OCI-LY1 (cell line): ENCODE results near the gene SH3BGRL3.

Source experiments
- H2AFZ ChIP-seq: fragments of 200-600 bp; sonication (generic), shearing (Covaris generic); 2 replicates; pipeline ENCODE4 v1.6.0; 2014; ENCODE audit warnings: antibody characterized with exemption, mild to moderate bottlenecking, low read length
- H3F3A ChIP-seq: fragments of 200-600 bp; sonication (generic), shearing (Covaris generic); 2 replicates; pipeline ENCODE4 v1.6.0; 2014; ENCODE audit warnings: mild to moderate bottlenecking, antibody characterized with exemption, low read length, moderate library complexity; ENCODE audit not compliant: insufficient read depth
- H3K27ac ChIP-seq: fragments of 200-600 bp; sonication (generic); 2 replicates; pipeline ENCODE4 v1.5.1; 2014; ENCODE audit warnings: low read length, mixed run types, mild to moderate bottlenecking, low read depth; ENCODE audit not compliant: poor library complexity, severe bottlenecking
- H3K27me3 ChIP-seq: fragments of 200-600 bp; sonication (generic); 2 replicates; pipeline ENCODE4 v1.6.0; 2014; ENCODE audit warnings: antibody characterized with exemption, mild to moderate bottlenecking, low read length, moderate library complexity; ENCODE audit not compliant: insufficient read depth
- H3K36me3 ChIP-seq: fragments of 200-600 bp; sonication (generic); 2 replicates; pipeline ENCODE4 v1.6.1; 2014; ENCODE audit warnings: mild to moderate bottlenecking, antibody characterized with exemption, low read length, moderate library complexity, mixed read lengths; ENCODE audit not compliant: insufficient read depth
- H3K4me1 ChIP-seq: fragments of 200-600 bp; sonication (generic); 2 replicates; pipeline ENCODE4 v1.5.1; 2014; ENCODE audit warnings: mild to moderate bottlenecking, low read length, moderate library complexity; ENCODE audit not compliant: insufficient read depth, severe bottlenecking
- H3K4me2 ChIP-seq: fragments of 200-600 bp; sonication (generic), shearing (Covaris generic); 2 replicates; pipeline ENCODE4 v1.6.1; 2014; ENCODE audit warnings: low read length
- H3K4me3 ChIP-seq: fragments of 200-600 bp; sonication (generic); 2 replicates; pipeline ENCODE4 v1.5.1; 2014; ENCODE audit warnings: low read length, low read depth, mild to moderate bottlenecking, mixed read lengths; ENCODE audit not compliant: poor library complexity, severe bottlenecking
- H3K79me2 ChIP-seq: fragments of 200-600 bp; shearing (Covaris generic); 2 replicates; pipeline ENCODE4 v1.6.1; 2016; ENCODE audit warnings: mixed run types, low read length, mixed read lengths; ENCODE audit not compliant: insufficient read depth
- H3K9ac ChIP-seq: fragments of 200-600 bp; sonication (generic), shearing (Covaris generic); 2 replicates; pipeline ENCODE4 v1.6.1; 2014; ENCODE audit warnings: mild to moderate bottlenecking, low read length, mixed read lengths
- H3K9me2 ChIP-seq: fragments of 200-600 bp; sonication (generic), shearing (Covaris generic); 2 replicates; pipeline ENCODE4 v1.6.1; 2014; ENCODE audit warnings: low read depth, mild to moderate bottlenecking, low read length, mixed read lengths
- H3K9me3 ChIP-seq: fragments of 200-600 bp; shearing (Covaris generic); 2 replicates; pipeline ENCODE4 v1.6.1; 2014; ENCODE audit warnings: low read length, mixed read lengths
- H4K20me1 ChIP-seq: fragments of 200-600 bp; sonication (generic), shearing (Covaris generic); 2 replicates; pipeline ENCODE4 v1.6.0; 2016; ENCODE audit warnings: mild to moderate bottlenecking, low read length; ENCODE audit not compliant: insufficient read depth
- EZH2 ChIP-seq: fragments of 200-600 bp; sonication (generic), shearing (Covaris generic); IDR thresholded peaks from 2 replicates; pipeline ENCODE4 v1.8.0; 2017; ENCODE audit warnings: borderline replicate concordance, mixed run types, mild to moderate bottlenecking, antibody characterized with exemption, low read length, moderate library complexity, mixed read lengths
- TF ChIP-seq, protein P1 (sequence below): fragments of 200-600 bp; sonication (generic), shearing (Covaris generic); IDR thresholded peaks from 2 replicates; pipeline ENCODE4 v1.5.1; 2017; ENCODE audit warnings: mild to moderate bottlenecking, antibody characterized with exemption, low read length, moderate library complexity, mixed read lengths

The SH3BGRL3 gene

GRCh38 chr1:26293911-26294463 is 14.1 kb downstream of the SH3BGRL3 start:
- no peak overlapping the region for H3K4me2 ChIP-seq
- H3K79me2 ChIP-seq = no peaks in the 10 kb centered on the region
- H3K9me3 ChIP-seq = no peaks in the 10 kb centered on the region
- no peak overlapping the region for H3K4me3 ChIP-seq
- H3K36me3 ChIP-seq = peaks cover 35% of the 10 kb centered on the region; the same call in 1 of the 2 replicates
- H3K4me1 ChIP-seq = peaks cover 47% of the 10 kb centered on the region
- TF ChIP-seq EZH2 = no peak
- TF ChIP-seq, protein P1, sequence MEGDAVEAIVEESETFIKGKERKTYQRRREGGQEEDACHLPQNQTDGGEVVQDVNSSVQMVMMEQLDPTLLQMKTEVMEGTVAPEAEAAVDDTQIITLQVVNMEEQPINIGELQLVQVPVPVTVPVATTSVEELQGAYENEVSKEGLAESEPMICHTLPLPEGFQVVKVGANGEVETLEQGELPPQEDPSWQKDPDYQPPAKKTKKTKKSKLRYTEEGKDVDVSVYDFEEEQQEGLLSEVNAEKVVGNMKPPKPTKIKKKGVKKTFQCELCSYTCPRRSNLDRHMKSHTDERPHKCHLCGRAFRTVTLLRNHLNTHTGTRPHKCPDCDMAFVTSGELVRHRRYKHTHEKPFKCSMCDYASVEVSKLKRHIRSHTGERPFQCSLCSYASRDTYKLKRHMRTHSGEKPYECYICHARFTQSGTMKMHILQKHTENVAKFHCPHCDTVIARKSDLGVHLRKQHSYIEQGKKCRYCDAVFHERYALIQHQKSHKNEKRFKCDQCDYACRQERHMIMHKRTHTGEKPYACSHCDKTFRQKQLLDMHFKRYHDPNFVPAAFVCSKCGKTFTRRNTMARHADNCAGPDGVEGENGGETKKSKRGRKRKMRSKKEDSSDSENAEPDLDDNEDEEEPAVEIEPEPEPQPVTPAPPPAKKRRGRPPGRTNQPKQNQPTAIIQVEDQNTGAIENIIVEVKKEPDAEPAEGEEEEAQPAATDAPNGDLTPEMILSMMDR = no peak
- no peak overlapping the region for H3K27ac ChIP-seq
- no peaks in the 10 kb centered on the region for H3K27me3 ChIP-seq
- no peaks in the 10 kb centered on the region for H3K9me2 ChIP-seq
- no peaks in the 10 kb centered on the region for H4K20me1 ChIP-seq
- no peak overlapping the region for H3K9ac ChIP-seq
- peaks cover 5% of the 10 kb centered on the region; the same call in 1 of the 2 replicates for H3F3A ChIP-seq
- H2AFZ ChIP-seq = no peak overlapping the region

- Histone ChIP-seq H3K9me2 (no peaks in the 10 kb centered on the region), H3K27me3 (no peaks in the 10 kb centered on the region), H3F3A (peaks cover under 1% of the 10 kb centered on the region; the same call in 1 of the 2 replicates), H3K9me3 (no peaks in the 10 kb centered on the region), H3K27ac (no peak overlapping the region), H3K79me2 (no peaks in the 10 kb centered on the region), H3K36me3 (peaks cover 35% of the 10 kb centered on the region; the same call in 1 of the 2 replicates), H3K4me3 (no peak overlapping the region), H3K4me2 (no peak overlapping the region), H3K4me1 (peaks cover 47% of the 10 kb centered on the region), H4K20me1 (no peaks in the 10 kb centered on the region), H3K9ac (no peak overlapping the region), H2AFZ (no peak overlapping the region)
- no peak for TF ChIP-seq EZH2
- TF ChIP-seq, protein P1 = no peak
Measured at GRCh38 chr1:26295194-26296138, 15.6 kb downstream of the SH3BGRL3 start.

DNA sequence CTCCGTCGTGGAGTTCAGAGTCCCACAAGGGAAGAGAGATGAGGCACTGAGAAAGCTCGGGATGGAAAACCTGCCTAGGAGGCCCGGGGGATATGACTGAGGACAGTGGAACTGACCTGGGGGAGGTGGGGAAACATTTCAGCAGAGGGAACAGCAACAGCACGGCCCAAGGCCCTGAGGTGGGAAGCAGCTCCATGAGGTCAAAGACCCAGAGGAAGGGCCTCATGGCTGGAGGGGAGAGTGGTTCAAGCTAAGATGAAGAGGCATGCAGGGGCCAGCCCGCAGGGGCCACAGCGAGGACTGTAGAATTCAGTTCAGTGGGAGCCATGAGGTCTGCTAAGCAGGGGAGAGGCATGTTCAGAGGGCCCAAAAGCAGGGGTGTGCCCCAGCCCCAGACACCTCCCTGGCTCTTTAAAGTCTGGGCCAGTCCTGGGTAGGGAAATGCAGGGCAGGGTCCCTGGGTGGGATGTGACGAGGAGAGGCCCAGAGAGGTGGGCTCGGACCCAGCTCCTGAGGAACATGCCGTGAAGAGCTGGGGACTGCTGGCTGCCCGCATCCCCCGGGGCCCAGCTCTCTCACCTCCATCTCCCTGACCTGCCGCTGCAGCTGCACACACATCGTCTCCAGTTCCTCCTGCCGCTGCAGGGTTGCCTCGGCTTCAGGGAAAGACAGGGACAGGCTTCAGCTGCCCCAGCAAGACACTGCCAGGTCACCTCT is 16.6 kb downstream of the SH3BGRL3 start:
- H3K9me3 ChIP-seq = no peaks in the 10 kb centered on the region
- H3K4me1 ChIP-seq = peaks cover 47% of the 10 kb centered on the region
- no peak overlapping the region for H2AFZ ChIP-seq
- no peaks in the 10 kb centered on the region for H3K9me2 ChIP-seq
- no peaks in the 10 kb centered on the region for H3K27me3 ChIP-seq
- no peak overlapping the region for H3K4me3 ChIP-seq
- H3K4me2 ChIP-seq = no peak overlapping the region
- peaks cover 45% of the 10 kb centered on the region; the same call in 1 of the 2 replicates for H3K36me3 ChIP-seq
- no peak for TF ChIP-seq EZH2
- TF ChIP-seq, protein P1 = no peak
- H3K79me2 ChIP-seq = no peaks in the 10 kb centered on the region
- H3F3A ChIP-seq = no peaks in the 10 kb centered on the region
- no peaks in the 10 kb centered on the region for H4K20me1 ChIP-seq
- no peak overlapping the region for H3K9ac ChIP-seq
- no peak overlapping the region for H3K27ac ChIP-seq
